HCT116 (cell line): ENCODE results near the gene KRI1. TPM values are rescaled to one million over a fixed set of nuclear protein-coding genes. Genes with fewer than 3 reads are reported as not detected.

Experiments
- ATAC-seq: fragments of 200-7000 bp; cut with Tn5 transposase; 2 replicates; pipeline ENCODE4 v1.9.1; 2020; ENCODE audit warnings: mild to moderate bottlenecking, moderate library complexity
- BruUV-seq: library from RNA; stranded (reverse); fragments of 400-500 nt; replicated peaks from 2 replicates; lab custom pipeline; 2021; lab: Mats Ljungman, UMichigan
- CTCF ChIA-PET: fragments of 300-600 bp; sonication (Branson Sonifier 250); formaldehyde crosslinking; loops from one replicate; lab custom pipeline; 2021; ENCODE audit warnings: antibody characterized with exemption; lab: Charles Lee
- POLR2A ChIA-PET: fragments of 300-600, 350-600 bp; sonication (Branson Sonifier 250); formaldehyde crosslinking; loops from one replicate; lab custom pipeline; 2021; ENCODE audit warnings: antibody characterized with exemption; lab: Charles Lee
- RAD21 ChIA-PET, 2 experiments: fragments of 300-600 bp; sonication (Branson Sonifier 250); formaldehyde crosslinking; loops; one replicate each; lab custom pipeline; 2023; ENCODE audit warnings: low total read pairs in 2 of 2; ENCODE audit not compliant: uncharacterized antibody in 2 of 2, unreplicated experiment in 2 of 2, low non-redundant PET in 1 of 2; lab: Charles Lee
- DNase-seq: peaks from one replicate; pipeline ENCODE4 v3.0.0-alpha.2; 2010; ENCODE audit warnings: low read depth, low spot score
- H2AFZ ChIP-seq: fragments of 200-600 bp; shearing (Covaris generic), sonication (generic); 2 replicates; pipeline ENCODE4 v1.6.1; 2017; ENCODE audit warnings: low read depth, mixed run types, mixed read lengths, antibody characterized with exemption, low read length; ENCODE audit not compliant: poor library complexity, severe bottlenecking
- H3K27ac ChIP-seq: 2 replicates; pipeline ENCODE4 v1.5.1; 2012; ENCODE audit warnings: low read depth, low read length
- H3K27me3 ChIP-seq: fragments of 200-600 bp; sonication (generic); 2 replicates; pipeline ENCODE4 v1.6.1; 2016; ENCODE audit warnings: mixed run types, low read length, mixed read lengths; ENCODE audit not compliant: insufficient read depth
- H3K36me3 ChIP-seq, 2 experiments: fragments of 200-500 bp in 1 of 2; fragments of 200-600 bp in 1 of 2; sonication (Bioruptor generic) in 1 of 2; sonication (generic) in 1 of 2; 2 replicates each; pipeline versions ENCODE4 v1.5.1 to v1.6.1; 2014 to 2016; ENCODE audit warnings: low read length in 2 of 2, inconsistent platforms in 1 of 2, mixed read lengths in 1 of 2, mixed run types in 1 of 2; ENCODE audit not compliant: insufficient read depth in 2 of 2, control insufficient read depth in 1 of 2
- H3K4me1 ChIP-seq, 2 experiments: fragments of 200-600 bp in 1 of 2; sonication (generic) in 1 of 2; 2 replicates each; pipeline versions ENCODE4 v1.5.1 to v1.6.1; 2012 to 2017; ENCODE audit warnings: low read length in 2 of 2, inconsistent platforms in 1 of 2, mild to moderate bottlenecking in 1 of 2, mixed read lengths in 1 of 2, mixed run types in 1 of 2, moderate library complexity in 1 of 2; ENCODE audit not compliant: insufficient read depth in 2 of 2, control insufficient read depth in 1 of 2
- H3K4me2 ChIP-seq: fragments of 200-600 bp; sonication (generic); 2 replicates; pipeline ENCODE4 v1.6.1; 2017; ENCODE audit warnings: mixed run types, low read length, mixed read lengths
- H3K4me3 ChIP-seq, 2 experiments: fragments of 200-600 bp in 1 of 2; sonication (generic) in 1 of 2; replicated peaks in 1 of 2; 2 replicates each; pipeline ENCODE4 v1.5.1; 2011 to 2016; ENCODE audit warnings: low read length in 2 of 2, control low read depth in 1 of 2, low read depth in 1 of 2, mild to moderate bottlenecking in 1 of 2, mixed read lengths in 1 of 2, mixed run types in 1 of 2
- H3K79me2 ChIP-seq: fragments of 200-600 bp; sonication (generic); 2 replicates; pipeline ENCODE4 v1.6.1; 2017; ENCODE audit warnings: mild to moderate bottlenecking, mixed run types, low read length, moderate library complexity, mixed read lengths; ENCODE audit not compliant: insufficient read depth
- H3K9ac ChIP-seq: fragments of 200-600 bp; sonication (generic); 2 replicates; pipeline ENCODE4 v1.6.1; 2016; ENCODE audit warnings: low read length, mixed read lengths
- H3K9me2 ChIP-seq: fragments of 200-600 bp; sonication (generic), shearing (Covaris generic); 2 replicates; pipeline ENCODE4 v1.6.1; 2017; ENCODE audit warnings: mixed run types, mild to moderate bottlenecking, moderate library complexity; ENCODE audit not compliant: insufficient read depth
- H3K9me3 ChIP-seq, 2 experiments: fragments of 200-500 bp in 1 of 2; fragments of 200-600 bp in 1 of 2; sonication (Bioruptor generic) in 1 of 2; sonication (generic) in 1 of 2; 2 replicates each; pipeline ENCODE4 v1.6.1; 2014 to 2017; ENCODE audit warnings: low read length in 2 of 2, mixed read lengths in 2 of 2, inconsistent platforms in 1 of 2, low read depth in 1 of 2, mild to moderate bottlenecking in 1 of 2, mixed run types in 1 of 2, moderate library complexity in 1 of 2; ENCODE audit not compliant: control insufficient read depth in 1 of 2, insufficient read depth in 1 of 2
- H4K20me1 ChIP-seq: fragments of 200-600 bp; sonication (generic), shearing (Covaris generic); 2 replicates; pipeline ENCODE4 v1.6.1; 2017; ENCODE audit warnings: mixed run types, mild to moderate bottlenecking, moderate library complexity; ENCODE audit not compliant: insufficient read depth
- CBX3 ChIP-seq: IDR thresholded peaks from 2 replicates; pipeline ENCODE4 v1.6.1; 2012; ENCODE audit warnings: low read depth
- CTCF ChIP-seq, 3 experiments: fragments of 200-600 bp in 1 of 3; sonication (generic) in 1 of 3; IDR thresholded peaks in 2 of 3; conservative IDR thresholded peaks in 1 of 3; 2 replicates each; pipeline ENCODE4 v1.5.1; 2012 to 2017; ENCODE audit warnings: low read depth in 2 of 3, low read length in 2 of 3, antibody characterized with exemption in 1 of 3, borderline replicate concordance in 1 of 3, control low read depth in 1 of 3, mild to moderate bottlenecking in 1 of 3, mixed read lengths in 1 of 3, mixed run types in 1 of 3, moderate library complexity in 1 of 3; ENCODE audit not compliant: insufficient read depth in 1 of 3
- EZH2phosphoT487 ChIP-seq: fragments of 200-600 bp; IDR thresholded peaks from 2 replicates; pipeline ENCODE4 v1.6.1; 2018; ENCODE audit warnings: antibody characterized with exemption, borderline replicate concordance
- FOSL1 ChIP-seq: IDR thresholded peaks from 2 replicates; pipeline ENCODE4 v1.6.1; 2012; ENCODE audit warnings: low read depth
- JUND ChIP-seq: IDR thresholded peaks from 2 replicates; pipeline ENCODE4 v1.6.1; 2012
- MAX ChIP-seq: IDR thresholded peaks from 2 replicates; pipeline ENCODE4 v1.6.1; 2012
- POLR2A ChIP-seq: IDR thresholded peaks from 2 replicates; pipeline ENCODE4 v1.7.0; 2011; ENCODE audit warnings: borderline replicate concordance; ENCODE audit not compliant: insufficient read depth, insufficient read length; ENCODE audit errors: extremely low read depth
- POLR2AphosphoS5 ChIP-seq: IDR thresholded peaks from 2 replicates; pipeline ENCODE4 v1.6.1; 2011; ENCODE audit warnings: mild to moderate bottlenecking, low read depth, low read length, moderate library complexity
- RAD21 ChIP-seq: IDR thresholded peaks from 2 replicates; pipeline ENCODE4 v1.6.1; 2012; ENCODE audit warnings: low read depth, mild to moderate bottlenecking
- REST ChIP-seq: IDR thresholded peaks from 2 replicates; pipeline ENCODE4 v1.6.1; 2012; ENCODE audit warnings: low read depth
- SIN3A ChIP-seq: IDR thresholded peaks from 2 replicates; pipeline ENCODE4 v1.6.1; 2012; ENCODE audit warnings: low read depth
- SP1 ChIP-seq: IDR thresholded peaks from 2 replicates; pipeline ENCODE4 v1.6.1; 2012; ENCODE audit warnings: low read depth
- SRF ChIP-seq: IDR thresholded peaks from 2 replicates; pipeline ENCODE4 v1.6.1; 2012; ENCODE audit warnings: low read depth
- YY1 ChIP-seq: IDR thresholded peaks from 2 replicates; pipeline ENCODE4 v1.6.1; 2011; ENCODE audit warnings: low read length, low read depth, moderate library complexity, mild to moderate bottlenecking; ENCODE audit not compliant: insufficient replicate concordance; ENCODE audit errors: extremely low read depth
- ZBTB33 ChIP-seq: IDR thresholded peaks from 2 replicates; pipeline ENCODE4 v1.6.1; 2011; ENCODE audit warnings: mild to moderate bottlenecking, low read length, moderate library complexity; ENCODE audit not compliant: insufficient replicate concordance; ENCODE audit errors: extremely low read depth
- ZFX ChIP-seq: fragments of 450-650 bp; IDR thresholded peaks from 2 replicates; pipeline ENCODE4 v1.6.1; 2017
- intact Hi-C: fragments of 100-400 bp; cut with micrococcal nuclease; formaldehyde crosslinking; loops from 2 replicates; pipeline ENCODE4 v1.10.0; 2022
- total RNA-seq: library from RNA; stranded (reverse); gene quantifications from one replicate; pipeline ENCODE4 v1.2.1, GENCODE V29; 2021; ENCODE audit not compliant: unreplicated experiment

The KRI1 gene
- total RNA-seq, 1 experiment from 2014 or later, result 44.0 TPM

GRCh38 chr19:10548746-10549276, 17.0 kb downstream of the KRI1 start:
- no peaks in the 10 kb centered on the region for H3K27me3 ChIP-seq
- no peak for DNase-seq
- H2AFZ ChIP-seq, result no peak overlapping the region
- POLR2A ChIA-PET, result no interaction called here
- no peak for ATAC-seq
- no peaks in the 10 kb centered on the region for H3K9me3 ChIP-seq
- H3K4me2 ChIP-seq, result no peak overlapping the region
- H4K20me1 ChIP-seq, result no peaks in the 10 kb centered on the region
- CTCF ChIA-PET, result no interaction called here
- RAD21 ChIA-PET, result no interaction called here
- H3K4me3 ChIP-seq, result no peak overlapping the region
- peaks cover 12 to 26% of the 10 kb centered on the region in 2 experiments; a peak in 3 of 4 replicates for H3K36me3 ChIP-seq
- H3K9me2 ChIP-seq, result no peaks in the 10 kb centered on the region
- H3K27ac ChIP-seq, result no peak overlapping the region
- no peak for TF ChIP-seq RAD21
- no peak for TF ChIP-seq CBX3
- no peak for TF ChIP-seq YY1
- TF ChIP-seq JUND, result no peak
- no peak for TF ChIP-seq SRF
- TF ChIP-seq SP1, result no peak
- no peak for TF ChIP-seq MAX
- TF ChIP-seq ZBTB33, result no peak
- TF ChIP-seq EZH2phosphoT487, result no peak
- TF ChIP-seq POLR2AphosphoS5, result no peak
- TF ChIP-seq SIN3A, result no peak
- no peak for TF ChIP-seq POLR2A
- TF ChIP-seq ZFX, result no peak
- TF ChIP-seq REST, result no peak
- no peak for TF ChIP-seq CTCF (IDR thresholded peaks at IDR 0.05 in 2 of 3, conservative IDR thresholded peaks at IDR 0.05 in 1 of 3; ENCODE audit: borderline replicate concordance in 1 of 3, insufficient read depth in 1 of 3, low read depth in 2 of 3, low read length in 2 of 3)
- TF ChIP-seq FOSL1, result no peak
- peaks cover 24% of the 10 kb centered on the region for H3K79me2 ChIP-seq
- H3K4me1 ChIP-seq, result peaks cover 4 to 9% of the 10 kb centered on the region in 2 experiments; a peak in 3 of 4 replicates
- H3K9ac ChIP-seq, result no peak overlapping the region
- intact Hi-C loops, result no loop called here
- BruUV-seq, result no TSS peak
